Upper lobe of right lung (tissue), 1 donor: ENCODE results near the gene SLC22A12. TPM values are rescaled to one million over a fixed set of nuclear protein-coding genes. Genes with fewer than 3 reads are reported as not detected.

Experiments
- ATAC-seq: fragments of 200-7000 bp; cut with Tn5 transposase; one replicate; pipeline ENCODE4 v1.9.1; 2020; ENCODE audit warnings: mild to moderate bottlenecking, moderate library complexity
- DNase-seq: peaks from one replicate; pipeline ENCODE4 v3.0.0-alpha.2; 2020
- H3K27ac ChIP-seq: fragments of 200-600 bp; one replicate; pipeline ENCODE4 v1.8.0; 2022
- H3K27me3 ChIP-seq: fragments of 200-600 bp; one replicate; pipeline ENCODE4 v1.8.0; 2022; ENCODE audit warnings: mild to moderate bottlenecking
- H3K36me3 ChIP-seq: fragments of 200-600 bp; one replicate; pipeline ENCODE4 v1.8.0; 2022
- H3K4me1 ChIP-seq: fragments of 200-600 bp; one replicate; pipeline ENCODE4 v1.8.0; 2022
- H3K4me3 ChIP-seq: fragments of 200-600 bp; one replicate; pipeline ENCODE4 v1.8.0; 2022; ENCODE audit warnings: mild to moderate bottlenecking
- H3K9me3 ChIP-seq: fragments of 200-600 bp; one replicate; pipeline ENCODE4 v1.8.0; 2022
- intact Hi-C: fragments of 100-400 bp; cut with DNase I; formaldehyde crosslinking; loops from one replicate; pipeline ENCODE4 v1.11.0; 2022
- total RNA-seq: library from RNA; stranded (reverse); fragmentation: NEBNext Ultra II Directional; extraction: Animal tissue kit (Norgen Biotek cat#: 25700); gene quantifications from one replicate; pipeline ENCODE4 v1.2.1, GENCODE V29; 2021
- TF ChIP-seq, protein P1 (sequence below): fragments of 200-600 bp; IDR thresholded peaks from one replicate; pipeline ENCODE4 v1.8.0; 2022; ENCODE audit warnings: antibody characterized with exemption
- donor health status: DM: no; HTN: yes; CAD: no; lungs with severe emphysema.

The SLC22A12 gene
- total RNA-seq, 1 donor from 2014 or later = not detected

DNA sequence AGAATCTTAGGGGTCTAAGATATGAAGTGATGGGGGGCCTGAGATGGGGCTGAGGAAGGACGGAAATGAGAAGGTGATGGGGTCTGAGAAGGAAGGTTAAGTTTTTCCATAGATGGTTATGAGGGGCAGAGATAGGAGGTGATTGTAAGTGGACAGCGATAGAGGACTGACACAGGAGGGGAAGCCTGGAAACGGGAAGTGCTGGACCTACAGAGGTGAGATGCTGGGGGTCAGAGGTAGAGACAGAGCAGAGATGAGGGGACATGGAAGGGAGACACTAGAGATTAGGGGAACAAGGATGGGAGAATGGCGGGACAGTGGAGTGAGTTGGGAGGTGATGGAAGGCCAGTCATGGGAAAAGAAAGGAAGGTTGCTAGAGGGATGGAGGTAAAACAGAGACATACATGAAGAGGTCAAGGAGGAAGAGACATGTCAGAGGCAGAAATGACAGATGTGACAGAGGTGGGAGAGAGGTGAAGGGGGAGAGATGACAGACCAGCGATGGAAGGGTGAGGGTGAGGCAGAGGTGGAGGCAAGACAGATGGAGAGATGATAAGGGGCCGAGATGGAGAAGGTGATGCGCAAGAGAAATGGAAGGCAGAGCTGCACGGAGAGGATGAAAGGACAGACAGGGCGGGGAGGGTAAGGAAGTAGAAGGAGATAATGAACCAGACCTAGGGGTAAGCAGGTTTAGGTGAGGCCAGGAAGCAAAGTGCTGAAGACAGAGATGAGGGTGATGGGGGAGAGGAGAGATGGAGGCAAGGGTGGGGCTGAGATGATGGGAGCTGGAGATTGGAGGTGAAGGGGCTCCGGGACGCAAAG lies 50.8 kb downstream of the SLC22A12 start:
- DNase-seq (no peak), ATAC-seq (no peak)
- Histone ChIP-seq H3K27ac (no peak overlapping the region), H3K9me3 (no peaks in the 10 kb centered on the region), H3K4me1 (no peaks in the 10 kb centered on the region), H3K27me3 (peaks cover 66% of the 10 kb centered on the region), H3K4me3 (no peak overlapping the region), H3K36me3 (no peaks in the 10 kb centered on the region)
- intact Hi-C loops = no loop called here
- TF ChIP-seq, protein P1, sequence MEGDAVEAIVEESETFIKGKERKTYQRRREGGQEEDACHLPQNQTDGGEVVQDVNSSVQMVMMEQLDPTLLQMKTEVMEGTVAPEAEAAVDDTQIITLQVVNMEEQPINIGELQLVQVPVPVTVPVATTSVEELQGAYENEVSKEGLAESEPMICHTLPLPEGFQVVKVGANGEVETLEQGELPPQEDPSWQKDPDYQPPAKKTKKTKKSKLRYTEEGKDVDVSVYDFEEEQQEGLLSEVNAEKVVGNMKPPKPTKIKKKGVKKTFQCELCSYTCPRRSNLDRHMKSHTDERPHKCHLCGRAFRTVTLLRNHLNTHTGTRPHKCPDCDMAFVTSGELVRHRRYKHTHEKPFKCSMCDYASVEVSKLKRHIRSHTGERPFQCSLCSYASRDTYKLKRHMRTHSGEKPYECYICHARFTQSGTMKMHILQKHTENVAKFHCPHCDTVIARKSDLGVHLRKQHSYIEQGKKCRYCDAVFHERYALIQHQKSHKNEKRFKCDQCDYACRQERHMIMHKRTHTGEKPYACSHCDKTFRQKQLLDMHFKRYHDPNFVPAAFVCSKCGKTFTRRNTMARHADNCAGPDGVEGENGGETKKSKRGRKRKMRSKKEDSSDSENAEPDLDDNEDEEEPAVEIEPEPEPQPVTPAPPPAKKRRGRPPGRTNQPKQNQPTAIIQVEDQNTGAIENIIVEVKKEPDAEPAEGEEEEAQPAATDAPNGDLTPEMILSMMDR = no peak

GRCh38 chr11:64642418-64642735 lies 51.4 kb downstream of the SLC22A12 start:
- Histone ChIP-seq H3K4me1 (no peaks in the 10 kb centered on the region), H3K4me3 (no peak overlapping the region), H3K9me3 (no peaks in the 10 kb centered on the region), H3K36me3 (no peaks in the 10 kb centered on the region), H3K27me3 (peaks cover 60% of the 10 kb centered on the region), H3K27ac (no peak overlapping the region)
- DNase-seq = no peak
- TF ChIP-seq, protein P1 = no peak
- intact Hi-C loops = no loop called here
- ATAC-seq = no peak

- H3K9me3 ChIP-seq = no peaks in the 10 kb centered on the region
- ATAC-seq = no peak
- no peak overlapping the region for H3K27ac ChIP-seq
- TF ChIP-seq, protein P1 = no peak
- no peak overlapping the region for H3K4me3 ChIP-seq
- no peaks in the 10 kb centered on the region for H3K36me3 ChIP-seq
- no peak for DNase-seq
- peaks cover 55% of the 10 kb centered on the region for H3K27me3 ChIP-seq
- H3K4me1 ChIP-seq = no peaks in the 10 kb centered on the region
- intact Hi-C loops = no loop called here
Observed at GRCh38 chr11:64642871-64643255, 51.8 kb downstream of the SLC22A12 start.

- Histone ChIP-seq H3K9me3 (no peaks in the 10 kb centered on the region), H3K4me1 (no peaks in the 10 kb centered on the region), H3K36me3 (no peaks in the 10 kb centered on the region), H3K27ac (no peak overlapping the region), H3K4me3 (no peak overlapping the region), H3K27me3 (peaks cover 50% of the 10 kb centered on the region)
- intact Hi-C loops = no loop called here
- DNase-seq (no peak), ATAC-seq (no peak)
- TF ChIP-seq, protein P1 = no peak
Observed at GRCh38 chr11:64643256-64643881, 52.3 kb downstream of the SLC22A12 start.

GRCh38 chr11:64643920-64644646 lies 53.1 kb downstream of the SLC22A12 start:
- Histone ChIP-seq H3K9me3 (no peaks in the 10 kb centered on the region), H3K36me3 (no peaks in the 10 kb centered on the region), H3K27ac (no peak overlapping the region), H3K27me3 (peaks cover 47% of the 10 kb centered on the region), H3K4me3 (no peak overlapping the region), H3K4me1 (no peaks in the 10 kb centered on the region)
- intact Hi-C loops = no loop called here
- no peak for ATAC-seq
- TF ChIP-seq, protein P1 = no peak
- DNase-seq = no peak
